HG03135 (cell line): Measurements from ENCODE around the gene DNAH5.
"Not testable (repeated sequence)": the region's sequence is repeated elsewhere in the genome, so short reads cannot be mapped to it uniquely, and the experiment has no call there.

Source experiments
- ATAC-seq: cut with Tn5 transposase; IDR thresholded peaks from one replicate; pipeline ENCODE4 v1.9.1; 2021; ENCODE audit warnings: mild to moderate bottlenecking, moderate library complexity; ENCODE audit not compliant: unreplicated experiment

Gene DNAH5

GRCh38 chr5:13859270-13860065, 85.0 kb downstream of the DNAH5 start:
- no peak for ATAC-seq

- no peak for ATAC-seq
Observed at GRCh38 chr5:13843175-13843846, 101.2 kb downstream of the DNAH5 start.

GRCh38 chr5:13833440-13833839, 111.0 kb downstream of the DNAH5 start:
- ATAC-seq = no peak

- ATAC-seq = no peak
Observed at GRCh38 chr5:13831351-13831750, 113.1 kb downstream of the DNAH5 start.

GRCh38 chr5:13830536-13830935, 114.0 kb downstream of the DNAH5 start:
- no peak for ATAC-seq

- no peak for ATAC-seq
Observed at GRCh38 chr5:13821366-13821765, 123.1 kb downstream of the DNAH5 start.

- ATAC-seq = no peak
Observed at GRCh38 chr5:13816126-13816525, 128.4 kb downstream of the DNAH5 start.

- ATAC-seq = no peak
Observed at GRCh38 chr5:13814301-13814700, 130.2 kb downstream of the DNAH5 start.

GRCh38 chr5:13809921-13810320, 134.6 kb downstream of the DNAH5 start:
- no peak for ATAC-seq

- no peak for ATAC-seq
Observed at GRCh38 chr5:13804336-13804735, 140.2 kb downstream of the DNAH5 start.

- ATAC-seq = not testable (repeated sequence)
Observed at GRCh38 chr5:13798569-13798968, 145.9 kb downstream of the DNAH5 start.

GRCh38 chr5:13785781-13786415, 158.6 kb downstream of the DNAH5 start:
- ATAC-seq = no peak

- no peak for ATAC-seq
Observed at GRCh38 chr5:13783726-13784125, 160.8 kb downstream of the DNAH5 start.

- no peak for ATAC-seq
Observed at GRCh38 chr5:13780081-13780480, 164.4 kb downstream of the DNAH5 start.

- no peak for ATAC-seq
Observed at GRCh38 chr5:13773649-13774048, 170.8 kb downstream of the DNAH5 start.

- ATAC-seq = no peak
Observed at GRCh38 chr5:13771011-13771571, 173.4 kb downstream of the DNAH5 start.

GRCh38 chr5:13766236-13766635, 178.3 kb downstream of the DNAH5 start:
- ATAC-seq = no peak

GRCh38 chr5:13763719-13764118, 180.8 kb downstream of the DNAH5 start:
- ATAC-seq = no peak

GRCh38 chr5:13749766-13750165, 194.7 kb downstream of the DNAH5 start:
- no peak for ATAC-seq

- ATAC-seq = no peak
Observed at GRCh38 chr5:13746026-13746425, 198.5 kb downstream of the DNAH5 start.

- no peak for ATAC-seq
Observed at GRCh38 chr5:13745508-13745907, 199.0 kb downstream of the DNAH5 start.

GRCh38 chr5:13740471-13740870, 204.0 kb downstream of the DNAH5 start:
- ATAC-seq = no peak
